Central memory CD8-positive, alpha-beta T cell (primary cell): Measurements from ENCODE around the gene RIPK1.

ENCODE experiments used
- ATAC-seq: fragments of 150-1000 bp; cut with Tn5 transposase; replicated peaks from 2 replicates; pipeline ENCODE4 v1.10.0; 2022; ENCODE audit warnings: mild to moderate bottlenecking, moderate FRiP score, moderate number of reproducible peaks; ENCODE audit not compliant: poor library complexity, severe bottlenecking; ENCODE audit errors: extremely low read depth
- DNase-seq, 2 donors: peaks; one replicate each; pipeline ENCODE4 v3.0.0; 2021; ENCODE audit warnings: low spot score in 2 of 2
- H3K27ac Mint-ChIP-seq: one replicate; pipeline ENCODE4 v1.8.0; 2022; ENCODE audit warnings: low read depth, mild to moderate bottlenecking, moderate library complexity, mixed read lengths
- H3K27me3 Mint-ChIP-seq: one replicate; pipeline ENCODE4 v1.8.0; 2022; ENCODE audit warnings: mixed read lengths
- H3K36me3 Mint-ChIP-seq: one replicate; pipeline ENCODE4 v1.8.0; 2022; ENCODE audit warnings: mild to moderate bottlenecking, moderate library complexity, mixed read lengths; ENCODE audit not compliant: insufficient read depth
- H3K4me1 Mint-ChIP-seq: one replicate; pipeline ENCODE4 v1.8.0; 2022; ENCODE audit warnings: mixed read lengths
- H3K4me3 Mint-ChIP-seq: one replicate; pipeline ENCODE4 v1.8.0; 2022; ENCODE audit warnings: mild to moderate bottlenecking, moderate library complexity, mixed read lengths
- H3K9me3 Mint-ChIP-seq: one replicate; pipeline ENCODE4 v1.8.0; 2022; ENCODE audit warnings: mixed read lengths

RIPK1 gene

GRCh38 chr6:3109761-3110160, 41.5 kb downstream of the RIPK1 start:
- no peak overlapping the region for H3K4me3 Mint-ChIP-seq
- H3K27me3 Mint-ChIP-seq: no peaks in the 10 kb centered on the region
- DNase-seq: no peak
- H3K36me3 Mint-ChIP-seq: peaks cover 71% of the 10 kb centered on the region
- peaks cover 16% of the 10 kb centered on the region for H3K4me1 Mint-ChIP-seq
- H3K9me3 Mint-ChIP-seq: no peaks in the 10 kb centered on the region
- H3K27ac Mint-ChIP-seq: no peak overlapping the region
- ATAC-seq: no peak

- Mint-ChIP-seq H3K4me3 (no peak overlapping the region), H3K27me3 (no peaks in the 10 kb centered on the region), H3K36me3 (peaks cover 40% of the 10 kb centered on the region), H3K27ac (no peak overlapping the region), H3K9me3 (no peaks in the 10 kb centered on the region), H3K4me1 (peaks cover 13% of the 10 kb centered on the region)
- ATAC-seq (no peak), DNase-seq (no peak)
Observed at GRCh38 chr6:3114377-3114776, 46.1 kb downstream of the RIPK1 start.

GRCh38 chr6:3117912-3118352, 49.6 kb downstream of the RIPK1 start:
- no peaks in the 10 kb centered on the region for H3K9me3 Mint-ChIP-seq
- peaks cover 17% of the 10 kb centered on the region for H3K36me3 Mint-ChIP-seq
- H3K27ac Mint-ChIP-seq: peak overlapping the region; percentile 91
- H3K4me3 Mint-ChIP-seq: peak overlapping the region; percentile 92
- H3K27me3 Mint-ChIP-seq: no peaks in the 10 kb centered on the region
- peaks cover 15% of the 10 kb centered on the region for H3K4me1 Mint-ChIP-seq
- no peak for DNase-seq
- no peak for ATAC-seq

- peak; percentile 98 to 100 for DNase-seq
- Mint-ChIP-seq H3K27me3 (no peaks in the 10 kb centered on the region), H3K9me3 (no peaks in the 10 kb centered on the region), H3K36me3 (peaks cover 11% of the 10 kb centered on the region), H3K27ac (peak within 1 kb of the TSS; percentile 91), H3K4me1 (peaks cover 15% of the 10 kb centered on the region), H3K4me3 (peak within 1 kb of the TSS; percentile 92)
- ATAC-seq: peak; percentile 87
Observed at GRCh38 chr6:3118353-3119039, 50.2 kb downstream of the RIPK1 start, which contains the start of gene BPHL. Gene BPHL, plus strand, starts transcription at chr6:3118711. Its CDS starts 30 bp downstream, at chr6:3118741.

- Mint-ChIP-seq H3K36me3 (peaks cover 10% of the 10 kb centered on the region), H3K4me1 (peaks cover 15% of the 10 kb centered on the region), H3K4me3 (peak overlapping the region; percentile 92), H3K27me3 (no peaks in the 10 kb centered on the region), H3K27ac (no peak overlapping the region), H3K9me3 (no peaks in the 10 kb centered on the region)
- no peak for DNase-seq
- peak; percentile 21 for ATAC-seq
Observed at GRCh38 chr6:3119040-3119723, 50.9 kb downstream of the RIPK1 start.

- Mint-ChIP-seq H3K27ac (no peak overlapping the region), H3K4me3 (no peak overlapping the region)
- ATAC-seq: no peak
Observed at GRCh38 chr6:3120765-3121089, 52.4 kb downstream of the RIPK1 start.

GRCh38 chr6:3122823-3123182, 54.5 kb downstream of the RIPK1 start:
- no peak overlapping the region for H3K27ac Mint-ChIP-seq
- no peaks in the 10 kb centered on the region for H3K9me3 Mint-ChIP-seq
- H3K4me3 Mint-ChIP-seq: no peak overlapping the region
- DNase-seq: no peak
- no peak for ATAC-seq
- H3K4me1 Mint-ChIP-seq: peaks cover 10% of the 10 kb centered on the region
- H3K36me3 Mint-ChIP-seq: peaks cover 10% of the 10 kb centered on the region
- no peaks in the 10 kb centered on the region for H3K27me3 Mint-ChIP-seq

More at GRCh38 chr6:3120765-3121089, 52.4 kb downstream of the RIPK1 start:
- Mint-ChIP-seq H3K9me3 (no peaks in the 10 kb centered on the region), H3K4me1 (peaks cover 15% of the 10 kb centered on the region), H3K36me3 (peaks cover 10% of the 10 kb centered on the region), H3K27me3 (no peaks in the 10 kb centered on the region)
- no peak for DNase-seq

- Mint-ChIP-seq H3K9me3 (no peaks in the 10 kb centered on the region), H3K36me3 (peaks cover 8% of the 10 kb centered on the region), H3K4me3 (no peak overlapping the region), H3K27ac (no peak overlapping the region), H3K4me1 (no peaks in the 10 kb centered on the region), H3K27me3 (no peaks in the 10 kb centered on the region)
- no peak for DNase-seq
- no peak for ATAC-seq
Observed at GRCh38 chr6:3124667-3125066, 56.4 kb downstream of the RIPK1 start.

- Mint-ChIP-seq H3K27ac (peak overlapping the region; percentile 35), H3K9me3 (no peaks in the 10 kb centered on the region), H3K4me1 (no peaks in the 10 kb centered on the region), H3K36me3 (peaks cover 8% of the 10 kb centered on the region), H3K4me3 (no peak overlapping the region), H3K27me3 (no peaks in the 10 kb centered on the region)
- DNase-seq: no peak
- ATAC-seq: no peak
Observed at GRCh38 chr6:3125815-3126214, 57.5 kb downstream of the RIPK1 start.

GRCh38 chr6:3128356-3129108, 60.2 kb downstream of the RIPK1 start:
- DNase-seq (no peak), ATAC-seq (no peak)
- H3K4me1 Mint-ChIP-seq: no peaks in the 10 kb centered on the region
- H3K36me3 Mint-ChIP-seq: peaks cover 8% of the 10 kb centered on the region
- H3K9me3 Mint-ChIP-seq: no peaks in the 10 kb centered on the region
- no peaks in the 10 kb centered on the region for H3K27me3 Mint-ChIP-seq
- H3K27ac Mint-ChIP-seq: no peak overlapping the region
- H3K4me3 Mint-ChIP-seq: no peak overlapping the region

- H3K27me3 Mint-ChIP-seq: no peaks in the 10 kb centered on the region
- no peak for ATAC-seq
- DNase-seq: no peak
- H3K36me3 Mint-ChIP-seq: peaks cover 4% of the 10 kb centered on the region
- H3K27ac Mint-ChIP-seq: no peak overlapping the region
- no peaks in the 10 kb centered on the region for H3K4me1 Mint-ChIP-seq
- no peak overlapping the region for H3K4me3 Mint-ChIP-seq
- H3K9me3 Mint-ChIP-seq: no peaks in the 10 kb centered on the region
Observed at GRCh38 chr6:3131695-3132094, 63.4 kb downstream of the RIPK1 start.

GRCh38 chr6:3133515-3133914, 65.2 kb downstream of the RIPK1 start:
- no peaks in the 10 kb centered on the region for H3K4me1 Mint-ChIP-seq
- no peak overlapping the region for H3K4me3 Mint-ChIP-seq
- no peak for DNase-seq
- H3K27ac Mint-ChIP-seq: no peak overlapping the region
- ATAC-seq: no peak
- H3K27me3 Mint-ChIP-seq: no peaks in the 10 kb centered on the region
- H3K36me3 Mint-ChIP-seq: peaks cover 4% of the 10 kb centered on the region
- no peaks in the 10 kb centered on the region for H3K9me3 Mint-ChIP-seq
